Measurements from ENCODE around the gene USP44. TPM values are rescaled to one million over a fixed set of nuclear protein-coding genes. Genes with fewer than 3 reads are reported as not detected.

The USP44 gene
- total and polyA plus RNA-seq, 2 of the 13 experiments (the other 11 are each of a cell fraction or from before 2014, with no cell fraction given), result 0.05 to 0.07 TPM

DNA sequence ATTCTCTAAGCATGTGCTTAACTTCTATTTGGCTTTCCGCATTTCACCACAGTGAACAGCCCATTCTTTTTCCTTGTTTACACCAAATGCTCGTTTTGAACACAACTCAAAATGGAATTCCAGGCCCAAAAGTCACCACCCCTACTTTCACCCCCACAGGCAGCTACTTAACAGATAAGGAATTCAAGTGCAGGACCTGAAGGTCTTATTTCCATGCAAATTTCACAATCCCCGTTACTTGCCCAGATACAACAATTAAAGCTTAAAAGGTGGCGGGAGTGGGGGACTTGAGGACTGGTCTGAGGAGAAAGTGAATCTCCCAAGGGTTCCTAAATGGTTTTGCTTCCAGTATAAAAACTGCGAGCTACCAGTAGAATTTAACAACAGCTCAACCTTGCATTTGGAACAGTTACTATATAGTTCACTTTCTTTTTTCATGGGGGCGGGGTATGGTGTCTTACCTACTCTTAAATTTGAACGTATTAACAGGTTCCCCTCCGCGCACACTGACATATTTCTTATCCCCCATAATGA, 3.7 kb downstream of the USP44 start (continued):
- TF ChIP-seq, protein P1, sequence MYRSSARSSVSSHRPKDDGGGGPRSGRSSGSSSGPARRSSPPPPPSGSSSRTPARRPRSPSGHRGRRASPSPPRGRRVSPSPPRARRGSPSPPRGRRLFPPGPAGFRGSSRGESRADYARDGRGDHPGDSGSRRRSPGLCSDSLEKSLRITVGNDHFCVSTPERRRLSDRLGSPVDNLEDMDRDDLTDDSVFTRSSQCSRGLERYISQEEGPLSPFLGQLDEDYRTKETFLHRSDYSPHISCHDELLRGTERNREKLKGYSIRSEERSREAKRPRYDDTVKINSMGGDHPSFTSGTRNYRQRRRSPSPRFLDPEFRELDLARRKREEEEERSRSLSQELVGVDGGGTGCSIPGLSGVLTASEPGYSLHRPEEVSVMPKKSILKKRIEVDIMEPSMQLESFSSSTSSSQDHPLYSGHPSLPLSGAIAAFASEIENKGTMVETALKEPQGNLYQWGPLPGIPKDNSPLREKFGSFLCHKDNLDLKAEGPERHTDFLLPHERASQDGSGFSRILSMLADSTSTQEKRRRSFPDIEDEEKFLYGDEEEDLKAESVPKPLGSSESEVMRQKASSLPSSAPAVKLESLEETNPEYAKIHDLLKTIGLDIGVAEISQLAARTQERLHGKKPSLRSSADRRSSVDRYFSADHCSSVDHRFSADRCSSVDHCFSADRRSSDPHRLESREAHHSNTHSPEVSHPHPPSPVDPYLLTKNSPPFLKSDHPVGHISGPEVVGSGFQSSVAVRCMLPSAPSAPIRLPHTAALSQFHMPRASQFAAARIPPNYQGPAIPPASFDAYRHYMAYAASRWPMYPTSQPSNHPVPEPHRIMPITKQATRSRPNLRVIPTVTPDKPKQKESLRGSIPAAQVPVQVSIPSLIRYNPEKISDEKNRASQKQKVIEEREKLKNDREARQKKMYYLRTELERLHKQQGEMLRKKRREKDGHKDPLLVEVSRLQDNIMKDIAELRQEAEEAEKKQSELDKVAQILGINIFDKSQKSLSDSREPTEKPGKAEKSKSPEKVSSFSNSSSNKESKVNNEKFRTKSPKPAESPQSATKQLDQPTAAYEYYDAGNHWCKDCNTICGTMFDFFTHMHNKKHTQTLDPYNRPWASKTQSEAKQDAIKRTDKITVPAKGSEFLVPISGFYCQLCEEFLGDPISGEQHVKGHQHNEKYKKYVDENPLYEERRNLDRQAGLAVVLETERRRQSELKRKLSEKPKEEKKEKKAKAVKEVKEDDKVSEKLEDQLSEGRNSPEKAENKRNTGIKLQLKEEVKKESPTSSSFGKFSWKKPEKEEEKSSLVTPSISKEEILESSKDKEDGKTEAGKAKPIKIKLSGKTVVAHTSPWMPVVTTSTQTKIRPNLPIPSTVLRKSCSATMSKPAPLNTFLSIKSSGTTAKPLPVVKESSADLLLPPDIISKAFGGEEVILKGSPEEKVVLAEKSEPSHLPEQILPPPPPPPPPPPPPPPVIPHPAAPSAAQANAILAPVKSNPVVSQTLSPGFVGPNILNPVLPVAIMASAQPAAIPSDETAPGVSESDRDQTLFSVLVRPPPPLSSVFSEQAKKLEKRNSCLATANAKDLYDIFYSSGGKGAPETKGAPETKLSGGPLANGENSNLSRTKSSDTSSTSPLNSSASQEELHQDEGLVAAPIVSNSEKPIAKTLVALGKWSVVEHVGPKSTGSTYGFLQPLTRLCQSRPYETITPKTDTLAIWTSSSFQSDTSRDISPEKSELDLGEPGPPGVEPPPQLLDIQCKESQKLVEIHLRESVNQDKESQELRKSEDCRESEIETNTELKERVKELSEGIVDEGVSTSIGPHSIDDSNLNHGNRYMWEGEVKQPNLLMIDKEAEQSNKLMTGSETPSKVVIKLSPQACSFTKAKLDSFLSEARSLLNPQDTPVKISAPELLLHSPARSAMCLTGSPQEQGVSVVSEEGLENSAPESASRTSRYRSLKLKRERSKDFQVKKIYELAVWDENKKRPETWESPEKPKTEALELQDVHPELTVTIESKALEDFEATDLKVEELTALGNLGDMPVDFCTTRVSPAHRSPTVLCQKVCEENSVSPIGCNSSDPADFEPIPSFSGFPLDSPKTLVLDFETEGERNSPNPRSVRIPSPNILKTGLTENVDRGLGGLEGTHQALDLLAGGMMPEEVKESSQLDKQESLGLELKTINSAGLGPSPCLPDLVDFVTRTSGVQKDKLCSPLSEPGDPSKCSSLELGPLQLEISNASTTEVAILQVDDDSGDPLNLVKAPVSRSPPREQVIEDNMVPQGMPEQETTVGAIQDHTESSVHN (CRISPR knock-in tag; IDR thresholded peaks at IDR 0.05), result no peak
- no peak for TF ChIP-seq ZFP36L2 (CRISPR knock-in tag; IDR thresholded peaks at IDR 0.05)
- TF ChIP-seq SMAD9 (CRISPR knock-in tag; IDR thresholded peaks at IDR 0.05), result no peak
- TF ChIP-seq GABPA (IDR thresholded peaks at IDR 0.05; ENCODE audit: low read depth, low read length), result no peak
- no peak for TF ChIP-seq GABPA (CRISPR knock-in tag; IDR thresholded peaks at IDR 0.05; ENCODE audit: low read depth)
- TF ChIP-seq ZNF232 (CRISPR knock-in tag; IDR thresholded peaks at IDR 0.05; ENCODE audit: borderline replicate concordance), result no peak

Data from HepG2 (cell line).